Fibroblast of skin of left biceps (primary cell): ENCODE results near the gene RTN4IP1.
A peak's percentile ranks its signal among the peaks of the same experiment; 100 is the strongest.
"Not testable (repeated sequence)": the region's sequence is repeated elsewhere in the genome, so short reads cannot be mapped to it uniquely, and the experiment has no call there.

Source experiments
- DNase-seq, 2 experiments: peaks; one replicate each; pipeline ENCODE4 v3.0.0-alpha.2; 2013; ENCODE audit warnings: low read depth in 2 of 2

Gene RTN4IP1

DNA sequence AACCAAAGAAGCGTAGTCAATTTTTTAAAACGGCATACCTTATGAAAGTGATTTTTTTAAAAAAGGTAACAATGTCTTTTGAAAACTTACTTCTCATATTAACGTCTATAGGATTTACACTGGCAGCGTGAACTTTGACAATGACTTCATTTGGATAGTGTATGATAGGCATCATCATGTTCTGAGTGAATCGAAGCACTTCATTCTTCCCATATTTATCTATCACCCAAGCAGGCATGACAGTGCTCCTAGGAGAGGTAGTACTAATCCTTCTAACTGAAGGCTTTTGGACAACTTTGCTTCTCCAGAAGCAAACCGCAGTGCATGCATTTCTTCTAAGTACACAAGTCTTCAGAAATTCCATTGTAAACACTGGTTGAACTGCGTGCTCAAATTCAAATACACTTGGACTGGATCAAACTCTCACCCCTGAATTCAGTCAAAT is 618 bp downstream of the RTN4IP1 start:
- no peak for DNase-seq

DNA sequence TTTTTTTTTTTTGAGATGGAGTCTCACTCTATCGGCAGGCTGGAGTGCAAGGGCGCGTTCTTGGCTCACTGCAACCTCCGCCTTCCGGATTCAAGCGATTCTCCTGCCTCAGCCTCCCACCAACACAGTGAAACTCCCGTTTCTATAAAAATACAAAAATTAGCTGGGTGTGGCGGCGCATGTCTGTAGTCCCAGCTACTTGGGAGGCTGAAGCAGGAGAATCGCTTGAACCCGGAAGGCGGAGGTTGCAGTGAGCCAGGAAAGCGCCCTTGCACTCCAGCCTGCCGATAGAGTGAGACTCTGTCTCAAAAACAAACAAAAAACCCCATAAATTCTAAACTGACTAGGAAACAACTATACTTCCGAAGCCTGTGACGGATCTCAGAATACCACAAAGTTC is 1.5 kb downstream of the RTN4IP1 start:
- not testable (repeated sequence) for DNase-seq

DNA sequence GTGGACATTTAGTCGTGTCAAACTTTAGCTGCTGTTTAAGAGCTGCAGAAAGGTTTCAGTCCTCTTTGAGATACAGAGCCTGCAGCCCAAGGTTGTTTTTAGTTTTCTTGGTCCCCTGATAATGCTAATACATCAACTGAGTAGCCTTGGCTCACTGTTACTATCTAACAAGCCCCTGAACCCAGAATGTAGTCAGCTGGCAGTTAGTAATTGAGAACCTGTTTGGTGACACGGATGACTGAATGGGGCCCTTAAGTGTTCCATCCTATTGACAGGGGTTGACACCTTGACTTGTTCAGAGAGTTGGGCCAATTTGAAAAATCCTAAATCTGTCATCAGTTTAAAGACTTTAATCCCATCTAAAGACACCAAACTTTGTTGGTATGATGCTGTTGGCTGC is 2.8 kb downstream of the RTN4IP1 start:
- DNase-seq = no peak

DNA sequence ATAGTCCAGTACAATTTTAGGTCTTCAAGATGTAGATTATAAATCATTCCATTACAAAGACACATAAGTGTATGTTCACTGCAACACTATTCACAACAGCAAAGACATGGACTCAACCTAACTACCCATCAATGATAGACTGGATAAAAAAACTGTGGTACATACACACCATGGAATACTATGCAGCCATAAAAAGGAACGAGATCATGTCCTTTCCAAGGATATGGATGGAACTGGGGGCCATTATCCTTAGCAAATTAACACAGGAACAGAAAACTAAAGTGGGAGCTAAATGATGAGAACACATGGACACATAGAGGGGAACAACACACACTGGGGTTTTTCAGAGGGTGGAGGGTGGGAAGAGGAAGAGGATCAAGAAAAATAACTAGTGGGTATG is 6.3 kb downstream of the RTN4IP1 start:
- no peak for DNase-seq

DNA sequence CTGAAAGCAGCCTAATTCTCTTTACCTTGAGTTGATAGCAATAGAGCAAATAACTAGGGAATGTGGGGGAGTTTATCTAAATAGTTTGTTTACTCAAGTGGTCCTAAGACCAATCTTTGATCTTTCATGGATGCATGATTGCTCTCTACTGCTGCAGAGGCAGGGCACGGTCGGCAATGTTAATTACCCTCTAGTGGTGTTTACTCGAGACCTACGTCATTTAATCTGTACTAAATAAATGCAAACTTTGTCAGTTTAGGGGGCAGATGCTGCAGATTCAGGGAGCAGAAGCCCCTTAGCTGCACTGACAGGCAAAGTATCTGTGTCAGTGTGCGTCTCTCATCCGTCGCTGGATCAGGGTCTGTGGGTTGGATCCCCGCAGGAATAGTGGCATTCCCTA is 6.9 kb downstream of the RTN4IP1 start:
- no peak for DNase-seq

DNA sequence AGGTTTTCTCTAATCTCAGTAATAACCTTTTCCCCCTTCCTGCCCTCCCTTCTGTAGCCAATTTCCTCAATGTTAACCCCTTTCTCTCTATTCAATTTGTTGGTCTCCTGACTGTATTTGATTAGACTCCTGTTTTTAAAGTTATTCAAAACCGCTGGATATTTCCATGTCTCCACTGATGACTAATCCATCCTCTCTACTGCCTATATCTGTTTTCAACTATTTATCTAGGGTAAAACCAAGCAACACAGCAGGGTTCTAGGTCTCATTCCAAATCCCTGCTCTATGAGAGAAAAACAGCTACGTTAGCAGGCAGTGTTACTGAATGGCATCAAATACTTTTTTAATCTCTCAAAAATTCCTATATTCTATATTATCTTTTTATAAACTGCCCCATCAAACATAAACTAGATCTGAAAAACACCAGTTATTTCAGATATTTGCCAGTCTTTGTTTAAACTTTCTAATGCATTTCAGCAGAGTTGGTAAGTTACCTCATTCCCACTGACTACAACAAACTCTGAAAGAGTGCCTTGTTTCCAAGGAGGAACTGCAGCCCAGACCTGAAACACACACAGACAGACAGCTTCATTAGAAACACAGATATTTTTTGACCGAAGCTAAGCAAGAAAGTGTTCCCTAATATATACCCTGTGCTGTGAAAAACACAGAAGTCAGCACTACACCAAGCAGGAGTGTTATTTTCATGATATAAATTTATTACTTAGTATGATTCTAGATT is 8.2 kb downstream of the RTN4IP1 start:
- DNase-seq = peak in 1 of 2 experiments; percentile 19

DNA sequence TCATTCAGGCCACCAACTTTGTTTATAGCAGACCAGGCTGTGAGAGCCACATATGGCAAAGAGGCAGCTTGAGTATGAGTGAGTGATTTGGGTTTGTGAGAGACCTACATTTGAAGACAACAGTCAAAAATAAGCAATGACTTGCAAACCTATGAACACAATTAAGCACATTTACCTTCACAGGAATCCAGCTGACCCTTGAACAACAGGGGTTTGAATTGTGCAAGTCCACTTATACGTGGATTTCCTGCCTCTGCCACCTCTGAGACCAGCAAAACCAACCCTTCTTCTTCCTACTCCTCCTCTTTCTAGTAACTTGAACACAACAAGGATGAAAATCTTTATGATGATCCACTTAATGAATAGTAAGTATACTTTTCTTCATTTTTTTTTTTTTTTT is 10.1 kb downstream of the RTN4IP1 start:
- no peak for DNase-seq

DNA sequence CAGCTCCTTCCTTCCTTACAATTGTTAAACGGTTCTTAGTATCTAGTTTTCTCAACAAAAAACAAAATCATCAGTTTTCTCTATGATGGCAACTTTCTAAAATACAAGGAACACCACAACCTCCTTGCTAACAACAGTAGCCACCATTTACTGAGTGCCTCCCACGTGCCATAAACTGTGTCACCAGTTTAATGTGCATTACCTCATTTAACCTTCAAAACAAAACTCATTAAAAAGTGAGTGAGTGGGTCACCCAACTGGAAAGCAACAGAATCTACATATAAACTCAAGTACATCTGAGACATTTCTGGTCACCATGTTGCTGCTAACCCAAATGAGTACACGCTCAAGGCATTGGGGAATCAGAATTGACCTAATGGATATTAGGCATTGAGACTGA is 11.0 kb downstream of the RTN4IP1 start:
- no peak for DNase-seq

DNA sequence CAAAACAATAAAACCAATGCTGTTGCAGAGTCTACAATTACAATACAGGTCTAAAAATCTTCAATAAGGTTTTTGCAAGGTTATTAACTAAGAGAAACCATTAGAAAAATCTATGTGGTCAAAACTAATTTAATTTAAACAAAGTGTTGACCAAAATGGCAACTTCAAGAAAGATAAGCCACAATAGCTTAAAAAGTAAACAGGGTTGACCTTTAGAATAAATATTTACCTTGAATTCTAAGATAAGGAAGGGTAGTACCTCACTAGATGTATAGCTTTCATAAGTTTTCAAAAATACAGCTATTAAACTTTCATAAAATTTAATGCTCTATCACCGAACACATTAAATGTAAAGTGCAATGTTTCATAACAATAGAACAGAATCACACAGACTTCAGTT is 11.4 kb downstream of the RTN4IP1 start:
- DNase-seq = no peak

DNA sequence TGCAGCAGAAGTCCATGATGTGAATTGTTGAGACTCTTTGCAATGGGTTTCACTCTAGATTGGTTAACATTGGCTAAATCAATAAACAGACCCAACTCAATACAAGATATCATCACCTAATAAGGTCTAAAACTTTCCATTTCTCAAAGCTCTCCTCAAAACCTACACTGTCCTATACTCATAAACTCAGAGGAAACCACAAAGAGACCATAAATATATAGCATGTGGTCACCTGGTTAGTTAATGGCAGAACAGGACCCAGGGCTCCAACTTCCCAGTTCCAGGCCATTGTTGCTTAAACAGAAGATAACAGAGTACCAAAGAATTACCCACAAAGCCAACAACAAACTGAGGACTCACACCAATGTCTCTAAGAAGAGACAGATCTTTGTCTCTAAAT is 12.0 kb downstream of the RTN4IP1 start:
- no peak for DNase-seq

DNA sequence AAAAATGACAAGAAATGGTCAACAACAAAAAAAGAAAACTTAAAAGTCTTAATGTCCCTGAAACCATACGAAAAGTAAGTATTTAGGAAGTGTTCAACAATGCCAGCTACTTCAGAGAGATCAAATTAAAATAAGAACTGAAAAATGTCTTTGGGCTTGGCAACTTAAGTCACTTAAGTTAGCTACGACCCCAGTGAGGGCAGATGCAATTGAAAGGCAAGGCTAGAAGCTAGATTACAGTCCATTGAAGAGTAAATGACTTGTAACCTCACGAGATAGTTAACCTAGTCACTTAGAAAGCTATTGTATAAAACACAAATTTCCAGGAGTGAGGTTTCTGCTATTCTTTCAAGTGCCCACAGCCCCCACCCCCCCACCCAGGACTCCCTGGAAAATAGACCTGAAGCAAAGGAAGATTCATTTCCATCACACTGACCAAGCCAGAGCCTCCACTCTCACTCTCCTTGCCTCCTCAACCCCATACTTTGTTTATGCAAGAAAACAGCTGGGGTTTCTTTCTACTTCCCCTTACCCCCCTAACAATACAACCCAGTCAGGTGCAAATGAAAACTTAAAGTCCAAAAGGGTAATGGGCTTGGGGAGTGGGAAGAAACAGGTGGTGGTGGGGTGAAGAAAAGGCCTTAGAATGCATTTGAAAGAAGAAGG is 14.6 kb downstream of the RTN4IP1 start:
- no peak for DNase-seq

DNA sequence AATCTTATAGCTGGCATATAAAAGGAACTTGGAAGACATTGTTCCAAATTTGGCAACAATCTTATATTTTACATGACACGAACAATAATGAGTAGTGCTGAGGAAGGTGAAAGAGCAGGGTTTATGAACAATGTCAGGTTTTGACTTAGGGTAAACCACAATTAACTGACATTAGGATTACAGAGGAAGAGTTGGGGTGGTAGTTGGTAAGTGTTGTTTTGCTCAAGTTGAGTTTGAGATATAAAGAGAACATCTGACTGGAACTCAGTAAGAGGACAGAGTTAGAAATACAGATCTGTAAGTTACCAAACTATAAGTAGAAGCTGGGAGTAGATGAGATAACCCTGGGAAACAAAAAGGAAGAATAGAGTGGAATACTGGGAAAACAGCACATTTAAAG is 15.1 kb downstream of the RTN4IP1 start:
- DNase-seq = no peak

DNA sequence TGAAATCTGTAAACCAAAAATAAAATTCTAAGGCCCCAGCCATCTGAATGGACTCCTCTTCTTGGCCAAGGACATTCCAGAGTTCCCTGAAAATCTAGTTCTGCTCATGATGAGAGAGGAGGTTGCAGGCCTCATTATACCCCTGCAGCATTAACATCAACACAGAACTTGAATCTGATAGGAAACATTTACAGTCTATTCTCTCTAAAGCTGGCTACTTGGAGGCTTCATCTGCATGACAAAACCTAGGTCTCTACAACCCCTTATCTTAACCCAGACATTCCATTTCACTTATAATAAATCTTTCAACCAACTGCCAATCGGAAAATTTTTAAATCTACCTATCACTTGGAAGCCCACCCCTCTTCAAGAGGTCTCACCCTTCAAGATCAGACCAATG is 15.7 kb downstream of the RTN4IP1 start:
- no peak for DNase-seq

DNA sequence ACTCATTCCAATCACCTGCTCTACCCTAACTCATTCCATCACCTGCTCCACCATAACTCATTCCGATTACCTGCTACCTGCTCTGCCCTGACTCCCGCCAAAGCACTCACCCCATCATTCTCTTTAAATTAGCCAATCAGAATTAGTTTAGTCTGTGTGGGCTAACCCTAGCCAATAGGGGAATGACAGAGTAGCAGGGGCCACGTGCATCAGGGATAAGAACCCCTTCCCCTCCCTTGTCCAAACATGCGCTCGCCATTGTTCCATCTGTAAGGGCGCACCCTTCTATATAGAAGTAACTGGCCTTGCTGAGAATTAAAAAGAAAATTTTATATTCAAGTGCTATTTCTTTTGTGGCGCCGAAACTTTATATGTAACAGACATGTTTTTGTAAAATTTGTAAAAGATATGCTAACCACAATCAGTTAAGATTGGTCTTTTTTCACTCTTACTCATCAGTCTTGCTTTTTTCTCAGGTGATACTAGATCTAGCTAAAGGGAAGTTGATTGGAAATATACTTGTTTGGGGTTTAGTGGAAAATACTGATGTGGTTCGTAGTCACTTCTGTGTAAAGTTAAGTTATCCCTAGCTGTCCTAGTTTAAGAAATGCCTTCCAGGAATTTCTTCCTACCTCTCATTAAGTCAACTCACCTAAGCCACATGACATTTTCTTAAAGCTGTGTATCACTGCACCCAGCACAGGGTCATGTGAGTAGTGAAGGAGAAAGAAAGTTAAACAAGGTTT is 16.5 kb downstream of the RTN4IP1 start:
- DNase-seq = no peak

DNA sequence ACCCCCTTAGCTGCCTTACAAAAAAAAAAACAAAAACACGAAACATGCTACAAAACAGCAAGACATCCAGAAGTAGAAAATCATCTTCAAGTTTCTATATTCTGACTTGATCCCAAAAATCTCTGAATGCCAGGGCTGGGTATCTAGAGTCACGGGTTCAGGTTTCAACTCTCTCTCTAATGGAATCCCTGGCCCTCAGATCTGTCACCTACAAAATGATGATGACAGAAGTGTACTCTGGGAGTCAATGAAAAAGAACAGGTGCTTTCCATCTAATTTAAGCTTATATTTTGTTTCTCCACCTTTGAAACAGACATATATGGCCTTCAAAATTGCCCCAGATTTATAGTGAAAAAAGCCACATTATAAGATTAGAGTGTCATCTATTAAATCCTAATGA is 18.3 kb downstream of the RTN4IP1 start:
- no peak for DNase-seq

DNA sequence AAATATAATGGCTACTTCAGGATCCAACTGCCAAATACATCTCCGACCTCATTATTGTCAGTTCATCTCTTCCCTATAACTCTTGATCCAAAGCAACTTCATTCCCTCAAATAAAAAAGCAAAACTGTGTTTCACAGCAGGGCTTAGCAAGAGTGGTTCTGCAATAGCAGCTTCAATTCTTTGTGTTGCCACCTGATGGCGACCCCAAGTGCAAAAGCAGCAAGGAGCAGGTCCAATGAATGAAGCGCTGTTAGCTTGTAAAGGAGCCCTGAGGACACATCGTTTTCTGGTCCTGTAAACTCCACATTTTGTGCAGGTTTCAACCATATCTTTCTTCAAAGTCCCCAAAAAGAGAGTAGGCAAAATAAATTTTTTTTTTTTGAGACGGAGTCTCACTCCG is 19.6 kb downstream of the RTN4IP1 start:
- no peak for DNase-seq

DNA sequence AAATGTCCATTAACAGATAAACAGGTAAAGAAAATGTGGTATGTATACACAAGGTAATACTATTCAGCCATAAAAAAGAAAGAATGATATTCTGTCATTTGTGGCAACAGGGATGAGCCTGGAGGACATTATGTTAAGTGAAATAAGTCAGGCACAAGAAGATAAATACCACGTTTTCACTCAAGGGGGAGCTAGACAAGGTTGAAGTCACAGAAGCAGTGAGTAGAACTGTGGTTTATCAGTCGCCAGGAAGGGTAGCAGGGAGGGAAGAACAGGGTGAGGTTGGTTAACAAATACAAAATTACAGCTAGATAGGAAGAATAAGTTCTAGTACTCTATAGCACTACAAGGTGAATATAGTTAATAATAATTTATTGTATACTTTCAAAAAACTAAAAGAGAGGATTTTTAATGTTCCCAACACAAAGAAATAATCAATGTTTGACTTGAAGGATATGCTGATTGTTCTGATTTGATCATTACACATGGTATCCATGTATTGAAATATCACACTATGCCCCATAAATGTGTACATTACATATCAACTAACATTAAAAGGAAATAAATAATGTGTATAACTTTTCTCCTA is 21.1 kb downstream of the RTN4IP1 start:
- no peak for DNase-seq

DNA sequence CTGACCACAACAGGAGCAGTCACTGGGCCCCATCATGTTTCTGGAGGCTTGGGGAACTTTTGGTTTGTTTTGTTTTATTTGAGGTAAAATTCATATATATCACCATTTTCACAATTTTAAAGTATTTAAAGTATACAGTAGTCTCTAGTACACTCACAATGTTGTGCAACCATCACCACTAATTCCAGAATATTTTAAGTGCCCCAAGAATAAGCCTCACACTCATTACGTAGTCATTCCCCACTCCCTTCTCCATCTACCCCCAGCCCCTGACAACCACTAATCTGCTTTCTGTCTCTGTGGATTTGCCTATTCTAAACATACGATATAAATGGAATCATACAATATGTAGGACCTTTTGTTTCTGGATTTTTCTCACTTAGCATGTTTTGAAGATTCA is 29.0 kb downstream of the RTN4IP1 start:
- no peak for DNase-seq

DNA sequence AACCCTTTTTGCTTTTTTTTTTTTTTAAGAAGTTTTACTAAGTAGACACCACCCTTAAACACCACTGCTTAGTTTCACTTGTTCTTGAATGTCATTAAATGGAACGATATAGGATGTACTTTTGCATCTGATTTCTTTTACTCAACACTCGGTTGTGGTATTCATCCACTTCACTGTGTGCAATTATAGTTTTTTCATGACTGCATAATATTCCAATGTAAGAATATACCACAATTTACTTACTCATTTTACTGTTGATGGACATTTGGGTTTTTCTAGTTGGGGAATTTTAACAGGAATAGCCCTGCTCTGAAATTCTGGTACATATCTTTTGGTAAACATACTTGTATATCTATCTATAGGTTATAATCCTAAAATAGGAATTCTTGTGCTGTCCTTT is 29.9 kb downstream of the RTN4IP1 start:
- DNase-seq = no peak

DNA sequence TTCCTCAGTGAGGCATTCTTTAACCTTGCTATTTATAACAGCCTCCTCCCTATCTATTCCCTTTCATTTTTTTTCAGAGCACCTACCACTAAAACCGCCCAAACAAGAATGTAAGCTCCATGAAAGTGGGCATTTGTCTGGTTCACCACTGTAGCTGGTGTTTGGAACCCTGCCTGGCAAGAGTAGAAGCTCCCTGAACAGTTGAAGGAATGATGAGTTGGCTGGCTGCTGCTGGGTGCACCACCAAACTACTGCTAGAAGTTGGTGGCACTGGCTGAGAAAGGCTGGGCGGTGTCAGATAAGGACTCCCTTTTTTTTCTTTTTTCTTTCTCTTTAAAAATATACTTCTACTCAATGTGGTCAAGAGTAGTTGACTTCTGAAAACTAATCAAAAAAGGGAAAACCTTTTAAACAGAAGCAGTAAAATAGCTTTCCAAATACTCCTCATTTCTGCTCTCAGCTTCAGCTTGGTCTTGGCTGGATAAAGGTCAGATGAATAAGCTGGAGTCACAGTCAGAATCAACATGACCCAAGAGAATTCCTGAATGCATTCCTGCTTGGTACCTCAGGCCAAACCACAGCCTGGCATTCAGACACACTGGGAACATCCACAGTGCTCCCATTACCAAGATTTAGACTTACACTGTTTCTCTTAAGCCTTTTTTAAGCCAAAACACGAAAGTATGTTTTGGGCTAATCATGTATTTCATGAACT is 38.0 kb downstream of the RTN4IP1 start:
- peak; percentile 23 to 27 for DNase-seq

DNA sequence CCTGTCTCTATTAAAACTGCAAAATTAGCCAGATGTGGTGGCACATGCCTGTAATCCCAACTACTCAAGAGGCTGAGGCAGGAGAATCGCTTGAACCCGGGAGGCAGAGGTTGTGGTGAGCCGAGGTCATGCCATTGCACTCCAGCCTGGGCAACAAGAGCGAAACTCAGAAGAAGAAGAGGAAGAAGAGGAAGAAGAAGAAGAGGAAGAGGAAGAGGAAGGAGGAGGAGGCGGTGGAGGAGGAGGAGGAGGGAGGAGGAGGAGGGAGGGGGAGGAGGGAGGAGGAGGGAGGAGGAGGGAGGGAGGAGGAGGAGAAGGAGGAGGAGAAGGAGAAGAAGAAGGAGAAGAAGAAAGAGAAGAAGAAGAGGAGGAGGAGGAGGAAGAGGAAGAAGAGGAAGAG is 40.4 kb downstream of the RTN4IP1 start:
- not testable (repeated sequence) for DNase-seq
